GM12874 (cell line): ENCODE results near the gene LRRC45.

Experiments used
- CTCF ChIP-seq: IDR thresholded peaks from 2 replicates; pipeline ENCODE4 v1.5.1; 2011; ENCODE audit warnings: low read depth, mild to moderate bottlenecking, control low read depth, low read length, moderate library complexity; ENCODE audit not compliant: insufficient read depth

Gene LRRC45

GRCh38 chr17:82051776-82052637, 28.9 kb downstream of the LRRC45 start, which contains the start of the genes GPS1 and RFNG:
GPS1 (plus strand) TSS chr17:82051898; CDS start chr17:82051932, 34 bp downstream.
RFNG (minus strand) TSS chr17:82051811; CDS start chr17:82051766, 45 bp downstream.
- no peak for TF ChIP-seq CTCF

GRCh38 chr17:82052638-82053059, 29.5 kb downstream of the LRRC45 start:
- TF ChIP-seq CTCF: no peak

- TF ChIP-seq CTCF: no peak
Measured at GRCh38 chr17:82053130-82053529, 30.0 kb downstream of the LRRC45 start.

- no peak for TF ChIP-seq CTCF
Measured at GRCh38 chr17:82053556-82054263, 30.6 kb downstream of the LRRC45 start.

- TF ChIP-seq CTCF: no peak
Measured at GRCh38 chr17:82054351-82055022, 31.4 kb downstream of the LRRC45 start.

GRCh38 chr17:82055023-82055964, 32.2 kb downstream of the LRRC45 start:
- no peak for TF ChIP-seq CTCF
